GM13976 (cell line): ENCODE measurements around the gene ZNF662.

Source experiments
- DNase-seq: peaks from one replicate; pipeline ENCODE4 v3.0.0; 2012; ENCODE audit warnings: low spot score
- CTCF ChIP-seq: IDR thresholded peaks from 2 replicates; pipeline ENCODE4 v1.5.1; 2012; ENCODE audit warnings: borderline replicate concordance, mild to moderate bottlenecking; ENCODE audit not compliant: insufficient read depth; ENCODE audit errors: extremely low read depth, missing control alignments, control extremely low read depth
- in situ Hi-C: fragments of 300-500 bp; cut with MboI; formaldehyde crosslinking; loops from one replicate; pipeline ENCODE4 v1.12.0; 2022; ENCODE audit warnings: low sequenced_read_pairs, mixed read lengths, inconsistent platforms; ENCODE audit not compliant: unreplicated experiment

The ZNF662 gene

GRCh38 chr3:42963269-42963668 lies 57.3 kb downstream of the ZNF662 start:
- DNase-seq = no peak
- no peak for TF ChIP-seq CTCF
- in situ Hi-C loops = loop anchor here (25.0 kb wide), 1 partner anchor 424 kb away; no protein-coding TSS in a partner anchor

GRCh38 chr3:42964266-42964665 lies 58.3 kb downstream of the ZNF662 start:
- no peak for DNase-seq
- in situ Hi-C loops = loop anchor here (25.0 kb wide), 1 partner anchor 423 kb away; no protein-coding TSS in a partner anchor
- no peak for TF ChIP-seq CTCF
